GM21619 (cell line): ENCODE results near the gene URI1.
"Not testable (repeated sequence)": the region's sequence is repeated elsewhere in the genome, so short reads cannot be mapped to it uniquely, and the experiment has no call there.

ENCODE experiments used
- ATAC-seq: cut with Tn5 transposase; IDR thresholded peaks from one replicate; pipeline ENCODE4 v1.9.1; 2021; ENCODE audit not compliant: unreplicated experiment

URI1 gene

GRCh38 chr19:30020189-30020588, 78.2 kb downstream of the URI1 start:
- ATAC-seq, result no peak

- ATAC-seq, result no peak
Observed at GRCh38 chr19:30022659-30023058, 80.6 kb downstream of the URI1 start.

- ATAC-seq, result no peak
Observed at GRCh38 chr19:30023330-30023729, 81.3 kb downstream of the URI1 start.

GRCh38 chr19:30024091-30024490, 82.1 kb downstream of the URI1 start:
- ATAC-seq, result no peak

GRCh38 chr19:30026933-30027332, 84.9 kb downstream of the URI1 start:
- no peak for ATAC-seq

GRCh38 chr19:30028118-30028991, 86.3 kb downstream of the URI1 start:
- ATAC-seq, result no peak

- no peak for ATAC-seq
Observed at GRCh38 chr19:30028992-30029343, 86.9 kb downstream of the URI1 start.

- ATAC-seq, result peak; percentile 95
Observed at GRCh38 chr19:30029721-30030510, 87.9 kb downstream of the URI1 start.

GRCh38 chr19:30034321-30034720, 92.3 kb downstream of the URI1 start:
- ATAC-seq, result no peak

- ATAC-seq, result no peak
Observed at GRCh38 chr19:30036154-30037129, 94.4 kb downstream of the URI1 start.

- ATAC-seq, result no peak
Observed at GRCh38 chr19:30037835-30038234, 95.8 kb downstream of the URI1 start.

GRCh38 chr19:30041931-30042330, 99.9 kb downstream of the URI1 start:
- ATAC-seq, result not testable (repeated sequence)

- ATAC-seq, result not testable (repeated sequence)
Observed at GRCh38 chr19:30043008-30043407, 101.0 kb downstream of the URI1 start.

GRCh38 chr19:30044273-30045248, 102.5 kb downstream of the URI1 start:
- no peak for ATAC-seq

- ATAC-seq, result peak; percentile 73
Observed at GRCh38 chr19:30046522-30046921, 104.5 kb downstream of the URI1 start.

GRCh38 chr19:30047432-30047831, 105.4 kb downstream of the URI1 start:
- no peak for ATAC-seq

GRCh38 chr19:30049226-30049625, 107.2 kb downstream of the URI1 start:
- no peak for ATAC-seq

GRCh38 chr19:30049846-30050667, 108.0 kb downstream of the URI1 start:
- no peak for ATAC-seq
